GM12892 (cell line): ENCODE results near the gene LPAR5.

Source experiments
- POLR2AphosphoS5 ChIP-seq: IDR thresholded peaks from 2 replicates; pipeline ENCODE4 v1.6.1; 2011; ENCODE audit warnings: low read depth, low read length, control low read depth
- TAF1 ChIP-seq: IDR thresholded peaks from 2 replicates; pipeline ENCODE4 v1.6.1; 2011; ENCODE audit warnings: low read depth, mild to moderate bottlenecking, control low read depth, low read length, borderline replicate concordance

DNA sequence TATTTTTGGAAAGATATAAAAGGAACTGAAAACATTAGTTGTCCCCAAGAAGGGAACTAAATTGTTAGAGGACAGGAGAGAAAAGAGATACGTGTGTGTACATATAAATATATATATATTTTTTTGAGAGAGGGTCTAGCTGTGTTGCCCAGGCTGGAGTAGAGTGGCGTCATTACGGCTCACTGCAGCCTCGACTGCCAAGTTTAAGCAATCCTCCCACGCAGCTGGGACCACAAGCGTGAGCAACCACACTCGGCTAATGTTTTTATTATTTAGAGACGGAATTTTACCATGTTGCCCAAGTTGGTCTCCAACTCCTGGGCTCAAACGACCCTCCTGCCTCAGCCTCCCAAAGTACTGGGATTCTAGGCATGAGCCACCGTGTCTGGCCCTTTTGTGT is 51.5 kb downstream of the LPAR5 start:
- no peak for TF ChIP-seq TAF1
- no peak for TF ChIP-seq POLR2AphosphoS5
